ENCODE data around the gene MYO1C.

MYO1C gene

DNA sequence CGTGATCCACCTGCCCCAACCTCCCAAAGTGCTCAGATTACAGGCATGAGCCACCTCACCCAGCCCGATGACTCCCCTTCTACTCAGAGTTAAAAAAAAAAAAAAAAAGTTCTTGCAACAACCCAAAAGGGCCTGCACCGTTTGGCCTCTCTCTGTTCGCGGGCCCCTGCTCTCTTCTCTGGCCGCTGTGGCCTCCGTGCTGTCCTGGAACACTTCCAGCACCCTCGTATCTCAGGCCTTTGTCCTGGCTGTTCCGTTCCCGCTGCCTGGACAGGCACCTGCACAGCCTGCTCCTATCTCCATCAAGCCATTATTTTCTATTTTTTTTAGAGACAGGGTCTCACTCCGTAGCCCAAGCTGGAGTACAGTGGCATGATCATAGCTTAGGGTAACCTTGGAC lies 10.8 kb downstream of the MYO1C start:
- no peak for ATAC-seq
- no peak for TF ChIP-seq CSDC2 (CRISPR knock-in tag; IDR thresholded peaks at IDR 0.05)
- TF ChIP-seq GLIS3 (CRISPR knock-in tag; IDR thresholded peaks at IDR 0.05): no peak
- no peak for TF ChIP-seq SNAI2 (CRISPR knock-in tag; IDR thresholded peaks at IDR 0.05)
- TF ChIP-seq ESRRG (CRISPR knock-in tag; IDR thresholded peaks at IDR 0.05): no peak
- TF ChIP-seq, protein P1, sequence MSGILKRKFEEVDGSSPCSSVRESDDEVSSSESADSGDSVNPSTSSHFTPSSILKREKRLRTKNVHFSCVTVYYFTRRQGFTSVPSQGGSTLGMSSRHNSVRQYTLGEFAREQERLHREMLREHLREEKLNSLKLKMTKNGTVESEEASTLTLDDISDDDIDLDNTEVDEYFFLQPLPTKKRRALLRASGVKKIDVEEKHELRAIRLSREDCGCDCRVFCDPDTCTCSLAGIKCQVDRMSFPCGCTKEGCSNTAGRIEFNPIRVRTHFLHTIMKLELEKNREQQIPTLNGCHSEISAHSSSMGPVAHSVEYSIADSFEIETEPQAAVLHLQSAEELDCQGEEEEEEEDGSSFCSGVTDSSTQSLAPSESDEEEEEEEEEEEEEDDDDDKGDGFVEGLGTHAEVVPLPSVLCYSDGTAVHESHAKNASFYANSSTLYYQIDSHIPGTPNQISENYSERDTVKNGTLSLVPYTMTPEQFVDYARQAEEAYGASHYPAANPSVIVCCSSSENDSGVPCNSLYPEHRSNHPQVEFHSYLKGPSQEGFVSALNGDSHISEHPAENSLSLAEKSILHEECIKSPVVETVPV (CRISPR knock-in tag; IDR thresholded peaks at IDR 0.05): no peak
- no peak for TF ChIP-seq OSR1 (CRISPR knock-in tag; IDR thresholded peaks at IDR 0.05)
- TF ChIP-seq PPARA (CRISPR knock-in tag; IDR thresholded peaks at IDR 0.05; ENCODE audit: borderline replicate concordance): no peak
- TF ChIP-seq ZNF8 (CRISPR knock-in tag; IDR thresholded peaks at IDR 0.05): no peak
- TF ChIP-seq BACH2 (CRISPR knock-in tag; IDR thresholded peaks at IDR 0.05; ENCODE audit: borderline replicate concordance): no peak
- TF ChIP-seq ISL1 (CRISPR knock-in tag; IDR thresholded peaks at IDR 0.05): no peak
- TF ChIP-seq RARB (CRISPR knock-in tag; IDR thresholded peaks at IDR 0.05): no peak
- TF ChIP-seq, protein P2, sequence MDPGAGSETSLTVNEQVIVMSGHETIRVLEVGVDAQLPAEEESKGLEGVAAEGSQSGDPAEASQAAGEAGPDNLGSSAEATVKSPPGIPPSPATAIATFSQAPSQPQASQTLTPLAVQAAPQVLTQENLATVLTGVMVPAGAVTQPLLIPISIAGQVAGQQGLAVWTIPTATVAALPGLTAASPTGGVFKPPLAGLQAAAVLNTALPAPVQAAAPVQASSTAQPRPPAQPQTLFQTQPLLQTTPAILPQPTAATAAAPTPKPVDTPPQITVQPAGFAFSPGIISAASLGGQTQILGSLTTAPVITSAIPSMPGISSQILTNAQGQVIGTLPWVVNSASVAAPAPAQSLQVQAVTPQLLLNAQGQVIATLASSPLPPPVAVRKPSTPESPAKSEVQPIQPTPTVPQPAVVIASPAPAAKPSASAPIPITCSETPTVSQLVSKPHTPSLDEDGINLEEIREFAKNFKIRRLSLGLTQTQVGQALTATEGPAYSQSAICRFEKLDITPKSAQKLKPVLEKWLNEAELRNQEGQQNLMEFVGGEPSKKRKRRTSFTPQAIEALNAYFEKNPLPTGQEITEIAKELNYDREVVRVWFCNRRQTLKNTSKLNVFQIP (CRISPR knock-in tag; IDR thresholded peaks at IDR 0.05; ENCODE audit: borderline replicate concordance, low read depth): no peak
- no peak for TF ChIP-seq TOX (CRISPR knock-in tag; IDR thresholded peaks at IDR 0.05; ENCODE audit: borderline replicate concordance)
- TF ChIP-seq, protein P3, sequence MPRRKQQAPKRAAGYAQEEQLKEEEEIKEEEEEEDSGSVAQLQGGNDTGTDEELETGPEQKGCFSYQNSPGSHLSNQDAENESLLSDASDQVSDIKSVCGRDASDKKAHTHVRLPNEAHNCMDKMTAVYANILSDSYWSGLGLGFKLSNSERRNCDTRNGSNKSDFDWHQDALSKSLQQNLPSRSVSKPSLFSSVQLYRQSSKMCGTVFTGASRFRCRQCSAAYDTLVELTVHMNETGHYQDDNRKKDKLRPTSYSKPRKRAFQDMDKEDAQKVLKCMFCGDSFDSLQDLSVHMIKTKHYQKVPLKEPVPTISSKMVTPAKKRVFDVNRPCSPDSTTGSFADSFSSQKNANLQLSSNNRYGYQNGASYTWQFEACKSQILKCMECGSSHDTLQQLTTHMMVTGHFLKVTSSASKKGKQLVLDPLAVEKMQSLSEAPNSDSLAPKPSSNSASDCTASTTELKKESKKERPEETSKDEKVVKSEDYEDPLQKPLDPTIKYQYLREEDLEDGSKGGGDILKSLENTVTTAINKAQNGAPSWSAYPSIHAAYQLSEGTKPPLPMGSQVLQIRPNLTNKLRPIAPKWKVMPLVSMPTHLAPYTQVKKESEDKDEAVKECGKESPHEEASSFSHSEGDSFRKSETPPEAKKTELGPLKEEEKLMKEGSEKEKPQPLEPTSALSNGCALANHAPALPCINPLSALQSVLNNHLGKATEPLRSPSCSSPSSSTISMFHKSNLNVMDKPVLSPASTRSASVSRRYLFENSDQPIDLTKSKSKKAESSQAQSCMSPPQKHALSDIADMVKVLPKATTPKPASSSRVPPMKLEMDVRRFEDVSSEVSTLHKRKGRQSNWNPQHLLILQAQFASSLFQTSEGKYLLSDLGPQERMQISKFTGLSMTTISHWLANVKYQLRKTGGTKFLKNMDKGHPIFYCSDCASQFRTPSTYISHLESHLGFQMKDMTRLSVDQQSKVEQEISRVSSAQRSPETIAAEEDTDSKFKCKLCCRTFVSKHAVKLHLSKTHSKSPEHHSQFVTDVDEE (CRISPR knock-in tag; IDR thresholded peaks at IDR 0.05): no peak
- TF ChIP-seq TCF4 (CRISPR knock-in tag; IDR thresholded peaks at IDR 0.05; ENCODE audit: borderline replicate concordance): no peak

- ATAC-seq: no peak
- no peak for TF ChIP-seq ZFP30 (CRISPR knock-in tag; IDR thresholded peaks at IDR 0.05)
- TF ChIP-seq, protein P3 (CRISPR knock-in tag; IDR thresholded peaks at IDR 0.05): no peak
- TF ChIP-seq ZFP3 (CRISPR knock-in tag; IDR thresholded peaks at IDR 0.05): no peak
- TF ChIP-seq ZC3H10 (CRISPR knock-in tag; IDR thresholded peaks at IDR 0.05): no peak
- no peak for TF ChIP-seq SNAI2 (CRISPR knock-in tag; IDR thresholded peaks at IDR 0.05)
- TF ChIP-seq ZNF8 (CRISPR knock-in tag; IDR thresholded peaks at IDR 0.05): no peak
- TF ChIP-seq ZNF565 (CRISPR knock-in tag; conservative IDR thresholded peaks at IDR 0.05; ENCODE audit: low read depth): no peak
- TF ChIP-seq PATZ1 (CRISPR knock-in tag; IDR thresholded peaks at IDR 0.05; ENCODE audit: borderline replicate concordance): no peak
- TF ChIP-seq, protein P4, sequence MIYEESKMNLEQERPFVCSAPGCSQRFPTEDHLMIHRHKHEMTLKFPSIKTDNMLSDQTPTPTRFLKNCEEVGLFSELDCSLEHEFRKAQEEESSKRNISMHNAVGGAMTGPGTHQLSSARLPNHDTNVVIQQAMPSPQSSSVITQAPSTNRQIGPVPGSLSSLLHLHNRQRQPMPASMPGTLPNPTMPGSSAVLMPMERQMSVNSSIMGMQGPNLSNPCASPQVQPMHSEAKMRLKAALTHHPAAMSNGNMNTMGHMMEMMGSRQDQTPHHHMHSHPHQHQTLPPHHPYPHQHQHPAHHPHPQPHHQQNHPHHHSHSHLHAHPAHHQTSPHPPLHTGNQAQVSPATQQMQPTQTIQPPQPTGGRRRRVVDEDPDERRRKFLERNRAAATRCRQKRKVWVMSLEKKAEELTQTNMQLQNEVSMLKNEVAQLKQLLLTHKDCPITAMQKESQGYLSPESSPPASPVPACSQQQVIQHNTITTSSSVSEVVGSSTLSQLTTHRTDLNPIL (CRISPR knock-in tag; IDR thresholded peaks at IDR 0.05; ENCODE audit: low read depth): no peak
- TF ChIP-seq OSR1 (CRISPR knock-in tag; IDR thresholded peaks at IDR 0.05): no peak
- TF ChIP-seq, protein P1 (CRISPR knock-in tag; IDR thresholded peaks at IDR 0.05): no peak
- no peak for TF ChIP-seq ARNTL (CRISPR knock-in tag; IDR thresholded peaks at IDR 0.05; ENCODE audit: borderline replicate concordance, low read depth)
- TF ChIP-seq TOX (CRISPR knock-in tag; IDR thresholded peaks at IDR 0.05; ENCODE audit: borderline replicate concordance): no peak
- no peak for TF ChIP-seq CSDC2 (CRISPR knock-in tag; IDR thresholded peaks at IDR 0.05)
These were observed 11.6 kb downstream of the MYO1C start for GRCh38 chr17:1480747-1481465.

Data from SK-N-SH treated with all-trans-retinoic acid at 6 μM for 48 hours (cell line).